ENCODE measurements around the gene SDS.

Gene SDS

GRCh38 chr12:113351089-113351488 is 52.6 kb downstream of the SDS start:
- FAIRE-seq (no peak), DNase-seq (ENCODE audit: low spot score) (no peak)

- FAIRE-seq (no peak), DNase-seq (ENCODE audit: low spot score) (no peak)
These were observed 54.7 kb downstream of the SDS start for GRCh38 chr12:113348849-113349536.

- DNase-seq (ENCODE audit: low spot score) (no peak), FAIRE-seq (no peak)
These were observed 55.8 kb downstream of the SDS start for GRCh38 chr12:113347892-113348291.

GRCh38 chr12:113347107-113347506 is 56.6 kb downstream of the SDS start:
- DNase-seq (ENCODE audit: low spot score) = no peak
- FAIRE-seq = no peak

- DNase-seq (ENCODE audit: low spot score) (no peak), FAIRE-seq (no peak)
These were observed 57.3 kb downstream of the SDS start for GRCh38 chr12:113346353-113346752.

GRCh38 chr12:113345318-113345717 is 58.4 kb downstream of the SDS start:
- no peak for FAIRE-seq
- no peak for DNase-seq (ENCODE audit: low spot score)

Data from RCC 7860 (cell line).